Neural crest cell (in vitro differentiated cells): Measurements from ENCODE around the gene SEC14L5. TPM values are rescaled to one million over a fixed set of nuclear protein-coding genes. Genes with fewer than 3 reads are reported as not detected.

Experiments used
- DNase-seq: peaks from one replicate; pipeline ENCODE4 v3.0.0; 2021; ENCODE audit warnings: low read depth, mixed read lengths, low spot score
- H3K27ac Mint-ChIP-seq: one replicate; pipeline ENCODE4 v1.8.0; 2021; ENCODE audit warnings: mild to moderate bottlenecking, mixed read lengths; ENCODE audit not compliant: unreplicated experiment
- H3K27me3 Mint-ChIP-seq: 2 replicates; pipeline ENCODE4 v1.8.0; 2021; ENCODE audit warnings: low read depth, mild to moderate bottlenecking, mixed read lengths
- H3K36me3 Mint-ChIP-seq: 2 replicates; pipeline ENCODE4 v1.8.0; 2021; ENCODE audit warnings: low read depth, mild to moderate bottlenecking, mixed read lengths
- H3K4me1 Mint-ChIP-seq: 2 replicates; pipeline ENCODE4 v1.8.0; 2021; ENCODE audit warnings: mixed read lengths
- H3K4me3 Mint-ChIP-seq: one replicate; pipeline ENCODE4 v1.8.0; 2021; ENCODE audit warnings: mild to moderate bottlenecking, mixed read lengths
- H3K9me3 Mint-ChIP-seq: 2 replicates; pipeline ENCODE4 v1.8.0; 2021; ENCODE audit warnings: mixed read lengths
- CTCF ChIP-seq: fragments of 200-600 bp; sonication (generic); conservative IDR thresholded peaks from 2 replicates; pipeline ENCODE4 v1.5.0; 2021; ENCODE audit warnings: antibody characterized with exemption, mild to moderate bottlenecking
- total RNA-seq: library from RNA; stranded (reverse); gene quantifications from 2 replicates; pipeline ENCODE4 v1.2.1, GENCODE V29; 2021

Gene SEC14L5
- total RNA-seq, 1 donor from 2014 or later = 0.68 TPM

DNA sequence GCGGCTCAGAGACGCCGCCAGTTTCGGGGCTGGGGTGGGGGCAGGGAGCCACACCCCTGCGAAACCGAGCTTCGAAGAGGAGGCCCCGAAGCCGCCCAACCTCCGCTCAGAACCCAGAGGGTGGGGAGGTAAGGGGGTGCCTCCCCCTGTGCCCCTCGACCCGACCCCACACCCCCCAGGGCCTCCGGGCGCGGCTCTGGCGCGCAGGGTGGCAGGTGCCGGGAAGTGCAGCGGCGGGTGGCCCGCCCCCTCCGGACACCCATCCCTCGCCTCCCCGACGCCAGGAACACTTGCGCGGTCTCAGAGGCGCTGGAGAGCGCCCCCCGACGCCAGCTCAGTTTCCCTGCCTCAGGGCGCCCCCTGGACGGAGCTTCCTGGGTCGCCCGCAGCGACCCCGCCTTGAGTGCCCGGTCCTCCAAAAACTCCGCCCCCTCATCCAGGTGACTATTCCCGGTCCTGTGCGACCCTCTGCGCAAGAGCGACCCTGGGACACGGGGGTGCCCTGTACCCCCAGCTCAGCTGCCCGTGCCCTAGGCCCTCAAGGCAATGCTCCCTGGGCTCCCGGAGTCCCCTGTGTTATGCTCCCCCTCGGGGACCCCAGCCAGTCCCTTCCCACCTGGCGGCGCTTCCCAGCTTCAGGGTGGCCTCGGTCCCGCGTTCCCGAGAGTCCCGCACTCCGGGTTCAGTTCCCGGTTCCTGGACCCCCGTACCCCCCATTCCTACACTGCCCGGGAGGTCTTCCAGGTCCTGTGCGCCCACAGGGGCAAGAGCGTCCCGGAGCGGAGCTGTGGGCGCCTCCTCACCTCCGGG, 21.7 kb upstream of the SEC14L5 start:
- Mint-ChIP-seq H3K9me3 (no peaks in the 10 kb centered on the region), H3K27me3 (peaks cover 68% of the 10 kb centered on the region), H3K4me1 (peaks cover 4% of the 10 kb centered on the region), H3K27ac (no peak overlapping the region), H3K4me3 (no peak overlapping the region), H3K36me3 (no peaks in the 10 kb centered on the region)
- no peak for DNase-seq
- TF ChIP-seq CTCF = no peak

DNA sequence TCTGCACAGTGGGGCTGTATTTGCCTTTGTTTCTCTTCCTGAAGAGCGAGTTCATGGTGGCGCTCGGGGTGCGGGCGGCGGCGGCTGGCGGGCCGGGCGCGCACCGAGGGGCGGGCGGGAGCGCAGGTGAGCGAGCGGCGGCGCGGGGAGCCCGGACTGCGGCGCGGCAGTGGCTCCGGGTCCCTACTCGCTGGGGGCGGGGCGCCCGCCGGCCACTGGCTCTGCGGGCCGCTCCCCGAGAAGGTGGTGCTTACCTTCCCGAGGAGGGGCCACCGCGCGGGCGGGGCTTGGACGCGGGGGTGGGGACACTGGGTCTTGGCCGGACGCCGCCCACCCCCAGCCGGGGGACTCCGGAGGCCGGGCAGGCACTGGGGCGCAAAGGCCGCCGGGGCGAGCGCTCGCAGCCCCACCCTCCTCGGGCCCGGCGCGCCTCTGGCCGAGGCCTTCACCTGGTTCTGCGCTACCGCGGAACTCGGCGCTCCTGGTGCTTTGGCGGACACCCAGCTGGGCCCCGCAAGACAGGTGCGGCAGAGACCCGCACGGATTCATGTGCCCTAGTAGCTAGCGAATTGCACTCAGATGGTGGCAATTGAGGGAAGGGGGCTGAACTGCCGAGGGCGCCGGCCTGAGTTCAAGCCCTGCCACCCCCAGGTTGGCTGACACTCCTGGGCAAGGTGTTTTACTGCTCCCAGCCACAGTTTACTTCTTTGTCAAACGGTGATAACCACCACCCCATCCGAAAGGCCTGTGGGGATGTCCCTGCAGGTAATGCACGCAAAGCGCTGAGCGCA, 20.9 kb upstream of the SEC14L5 start, which contains the start of gene PPL:
PPL (minus strand) TSS at position 158 of the 791 bp plus-strand sequence; CDS start at position 55, 103 bp downstream.
- no peak within 1 kb of the TSS for H3K27ac Mint-ChIP-seq
- TF ChIP-seq CTCF = no peak
- H3K9me3 Mint-ChIP-seq = no peaks in the 10 kb centered on the region

GRCh38 chr16:4937782-4938682, 20.1 kb upstream of the SEC14L5 start:
- peaks cover 65% of the 10 kb centered on the region for H3K27me3 Mint-ChIP-seq
- no peak overlapping the region for H3K27ac Mint-ChIP-seq
- H3K4me1 Mint-ChIP-seq = peaks cover 6% of the 10 kb centered on the region
- H3K36me3 Mint-ChIP-seq = no peaks in the 10 kb centered on the region
- TF ChIP-seq CTCF = no peak
- no peaks in the 10 kb centered on the region for H3K9me3 Mint-ChIP-seq
- DNase-seq = no peak
- H3K4me3 Mint-ChIP-seq = peak overlapping the region; percentile 73

More for the DNA sequence above, 20.9 kb upstream of the SEC14L5 start, which contains the start of gene PPL:
- peak within 1 kb of the TSS; percentile 73 for H3K4me3 Mint-ChIP-seq
- H3K36me3 Mint-ChIP-seq = no peaks in the 10 kb centered on the region
- peaks cover 4% of the 10 kb centered on the region for H3K4me1 Mint-ChIP-seq
- peaks cover 65% of the 10 kb centered on the region for H3K27me3 Mint-ChIP-seq
- DNase-seq = no peak

GRCh38 chr16:4938683-4939030, 19.5 kb upstream of the SEC14L5 start:
- no peaks in the 10 kb centered on the region for H3K9me3 Mint-ChIP-seq
- H3K4me1 Mint-ChIP-seq = peaks cover 12% of the 10 kb centered on the region
- H3K27ac Mint-ChIP-seq = no peak overlapping the region
- H3K4me3 Mint-ChIP-seq = no peak overlapping the region
- H3K27me3 Mint-ChIP-seq = peaks cover 61% of the 10 kb centered on the region
- TF ChIP-seq CTCF = no peak
- no peak for DNase-seq
- no peaks in the 10 kb centered on the region for H3K36me3 Mint-ChIP-seq

- H3K36me3 Mint-ChIP-seq = no peaks in the 10 kb centered on the region
- H3K4me3 Mint-ChIP-seq = no peak overlapping the region
- H3K9me3 Mint-ChIP-seq = no peaks in the 10 kb centered on the region
- no peak for TF ChIP-seq CTCF
- H3K27me3 Mint-ChIP-seq = peaks cover 51% of the 10 kb centered on the region
- no peak overlapping the region for H3K27ac Mint-ChIP-seq
- no peak for DNase-seq
- H3K4me1 Mint-ChIP-seq = peaks cover 12% of the 10 kb centered on the region
Measured at GRCh38 chr16:4940719-4941118, 17.4 kb upstream of the SEC14L5 start.
